ENCODE measurements around the gene LRBA.

Gene LRBA

DNA sequence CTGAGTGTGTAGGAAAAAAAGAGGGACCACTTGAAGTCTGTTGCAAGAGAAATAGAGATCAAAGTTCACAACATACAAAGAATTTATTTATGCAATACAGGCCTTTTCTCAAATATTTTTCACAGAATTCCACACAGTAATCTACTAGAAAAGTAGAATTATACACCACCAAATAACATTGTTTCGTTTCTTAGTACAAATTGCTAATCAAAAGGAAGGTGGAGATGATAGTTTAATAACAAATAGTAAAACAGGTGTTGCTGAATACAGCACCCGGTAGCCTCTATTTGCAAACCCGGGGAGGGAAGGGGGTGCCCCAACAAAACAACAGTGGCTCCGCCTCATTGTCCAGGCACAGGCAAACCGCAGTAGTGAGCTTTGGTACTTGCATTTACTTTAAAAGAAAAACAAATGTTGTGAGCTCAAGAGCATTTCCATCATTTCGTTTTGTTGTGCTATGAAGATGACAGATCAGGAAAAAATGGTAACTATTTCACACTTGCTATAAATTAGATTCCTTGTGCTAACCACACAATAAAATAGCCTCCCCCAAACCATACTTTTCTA lies 750.4 kb downstream of the LRBA start:
- no peak for DNase-seq (ENCODE audit: low read depth)

DNA sequence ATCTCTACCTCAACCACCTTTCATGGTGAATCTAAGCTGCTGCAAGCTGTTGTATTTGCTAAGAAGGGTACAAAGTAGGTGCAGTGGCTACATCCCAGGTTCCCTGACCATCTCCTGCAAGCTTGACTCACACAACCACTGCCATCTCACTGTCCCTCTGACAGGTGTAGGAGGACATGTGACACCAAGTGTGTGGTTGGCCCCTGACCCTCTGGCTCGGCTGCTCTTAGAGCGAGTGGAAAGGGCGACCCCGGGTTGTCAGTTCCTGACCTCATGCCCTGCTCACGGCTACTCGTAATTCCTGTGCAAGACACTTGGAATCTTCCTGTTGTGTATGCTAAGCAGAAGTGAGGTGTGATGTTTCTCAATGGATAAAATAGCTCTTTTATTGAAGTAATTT lies 752.5 kb downstream of the LRBA start:
- no peak for DNase-seq (ENCODE audit: low read depth)

DNA sequence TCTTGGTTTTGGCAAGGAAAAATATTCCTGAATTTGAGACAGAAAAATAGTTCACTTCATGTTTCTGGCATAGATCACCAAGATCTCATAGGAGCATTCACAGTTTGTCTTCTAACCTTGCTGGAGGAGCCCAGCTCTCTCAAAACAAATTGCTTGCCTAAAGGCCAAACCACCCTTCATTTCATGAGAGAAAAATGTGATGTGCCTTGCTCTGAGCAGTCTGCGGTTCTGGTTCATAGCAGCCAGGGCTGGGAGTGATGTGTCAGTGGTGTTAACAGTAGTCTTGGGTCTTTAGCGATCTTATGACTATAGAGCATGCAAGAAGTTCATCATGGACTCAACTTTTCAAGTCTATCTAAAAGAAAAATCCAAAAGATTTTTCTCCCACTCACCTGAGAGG lies 753.5 kb downstream of the LRBA start:
- DNase-seq (ENCODE audit: low read depth), result no peak

DNA sequence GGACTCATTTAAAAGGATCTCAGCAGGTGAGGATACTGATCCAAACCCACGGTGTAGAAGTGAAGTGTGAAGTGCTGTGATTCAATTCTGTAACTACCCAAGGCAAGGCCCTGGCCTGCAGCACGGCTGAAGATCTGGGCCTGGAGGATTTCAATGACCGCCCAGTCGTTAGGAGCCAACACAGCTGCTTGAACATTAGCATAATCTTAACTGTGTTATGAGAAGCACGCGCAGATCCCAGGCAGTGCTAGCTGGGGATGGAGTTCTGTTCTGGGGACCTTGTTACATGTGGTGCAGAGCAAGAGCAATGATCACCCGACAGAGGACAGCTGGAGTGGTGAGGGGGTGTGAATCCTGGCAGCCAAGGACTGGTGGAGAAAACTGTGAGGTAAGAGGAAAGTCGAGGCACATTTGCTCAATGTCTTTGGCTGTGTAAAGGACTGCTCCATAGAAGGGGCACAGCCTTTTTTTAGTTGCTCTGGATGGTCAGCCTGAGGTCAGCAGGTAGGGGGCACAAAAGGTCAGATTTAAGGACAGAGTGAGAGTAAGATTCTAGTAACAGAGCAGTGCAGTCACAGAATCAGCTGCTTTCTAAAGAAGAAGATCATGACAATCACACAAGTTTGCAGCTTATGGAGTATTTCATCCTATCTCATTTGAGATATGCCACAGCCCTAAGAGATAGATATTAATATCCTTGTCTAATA lies 755.1 kb downstream of the LRBA start:
- DNase-seq (ENCODE audit: low read depth), result no peak

DNA sequence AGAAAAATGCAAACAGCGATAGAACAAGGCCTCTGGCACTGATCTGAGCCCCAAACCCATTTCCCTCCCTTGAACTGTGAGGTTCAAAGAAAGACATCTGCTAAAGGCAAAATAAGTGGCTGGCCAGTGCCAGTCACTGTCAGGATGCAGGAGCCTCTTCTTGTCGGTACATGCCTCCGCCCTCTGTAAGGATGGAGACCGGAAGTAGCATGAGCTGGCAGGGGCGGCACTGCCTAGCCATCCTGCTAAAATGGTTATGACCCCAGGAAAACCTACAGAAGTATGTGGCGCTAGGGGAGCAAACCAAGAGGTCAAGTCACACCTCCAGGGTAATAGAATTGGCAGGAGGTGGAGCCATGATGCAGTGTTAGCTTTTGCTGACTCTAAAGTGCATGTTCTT lies 756.5 kb downstream of the LRBA start:
- DNase-seq (ENCODE audit: low read depth), result no peak

DNA sequence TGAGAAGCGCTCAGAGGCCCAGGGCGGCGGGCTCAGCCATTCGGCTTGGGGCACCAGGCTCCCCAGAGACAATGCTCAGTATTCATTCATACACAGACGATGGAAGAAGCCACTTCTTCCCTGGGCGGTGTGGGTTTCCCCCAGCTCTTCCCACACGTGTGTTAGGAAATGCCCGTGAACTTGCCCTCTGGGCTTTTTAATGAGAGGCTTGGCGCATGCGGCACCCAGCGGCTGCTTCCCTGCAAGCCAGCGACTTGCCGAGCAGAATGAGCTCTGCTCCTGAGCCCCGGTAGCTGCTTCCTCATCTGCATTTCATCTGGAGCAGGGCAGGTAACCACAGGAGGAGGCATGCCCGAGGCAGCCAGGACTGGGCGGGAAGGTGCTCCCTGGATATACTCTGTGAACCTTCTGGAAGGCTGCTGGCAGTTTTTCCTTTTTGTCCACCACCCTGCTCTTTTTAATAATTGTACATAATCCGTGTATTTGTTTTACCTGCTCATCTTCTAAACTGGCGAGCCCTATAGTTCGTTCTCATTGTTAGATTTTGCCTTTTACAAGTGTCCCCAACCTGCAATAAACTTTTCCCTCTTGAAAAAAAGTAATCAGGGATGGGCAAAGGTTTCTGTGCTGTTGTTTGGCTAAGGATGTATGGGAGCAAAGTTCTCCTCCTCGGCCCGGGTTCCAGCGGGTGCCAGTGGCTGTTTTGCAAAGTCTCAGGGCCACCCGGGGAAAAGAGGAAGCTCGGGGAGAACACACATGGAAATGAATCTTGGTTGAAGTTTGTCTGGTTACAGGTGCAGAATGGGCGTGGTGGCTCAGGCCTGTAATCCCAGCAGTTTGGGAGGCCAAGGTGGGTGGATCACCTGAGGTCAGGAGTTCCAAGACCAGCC lies 758.0 kb downstream of the LRBA start:
- DNase-seq (ENCODE audit: low read depth), result no peak

DNA sequence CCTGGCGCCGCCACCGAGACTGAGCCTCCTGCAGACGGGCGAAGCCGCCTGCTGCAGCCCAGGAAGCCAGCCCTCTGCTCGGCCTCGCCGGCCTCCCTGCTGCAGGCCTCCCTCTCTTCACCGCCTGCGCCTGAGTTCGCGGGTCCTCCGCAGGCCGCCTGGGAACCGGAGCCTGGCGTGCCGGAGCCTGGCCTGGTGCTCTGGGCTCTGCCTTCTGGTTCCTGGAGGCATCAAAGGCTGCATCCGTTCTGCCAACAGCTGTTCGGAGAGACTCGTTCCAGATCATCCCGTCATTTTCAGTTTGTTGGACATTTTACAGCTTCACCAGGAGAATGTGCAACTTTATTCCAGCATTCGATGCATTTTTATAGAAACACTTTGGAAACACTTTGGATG lies 758.9 kb downstream of the LRBA start:
- DNase-seq (ENCODE audit: low read depth), result no peak

DNA sequence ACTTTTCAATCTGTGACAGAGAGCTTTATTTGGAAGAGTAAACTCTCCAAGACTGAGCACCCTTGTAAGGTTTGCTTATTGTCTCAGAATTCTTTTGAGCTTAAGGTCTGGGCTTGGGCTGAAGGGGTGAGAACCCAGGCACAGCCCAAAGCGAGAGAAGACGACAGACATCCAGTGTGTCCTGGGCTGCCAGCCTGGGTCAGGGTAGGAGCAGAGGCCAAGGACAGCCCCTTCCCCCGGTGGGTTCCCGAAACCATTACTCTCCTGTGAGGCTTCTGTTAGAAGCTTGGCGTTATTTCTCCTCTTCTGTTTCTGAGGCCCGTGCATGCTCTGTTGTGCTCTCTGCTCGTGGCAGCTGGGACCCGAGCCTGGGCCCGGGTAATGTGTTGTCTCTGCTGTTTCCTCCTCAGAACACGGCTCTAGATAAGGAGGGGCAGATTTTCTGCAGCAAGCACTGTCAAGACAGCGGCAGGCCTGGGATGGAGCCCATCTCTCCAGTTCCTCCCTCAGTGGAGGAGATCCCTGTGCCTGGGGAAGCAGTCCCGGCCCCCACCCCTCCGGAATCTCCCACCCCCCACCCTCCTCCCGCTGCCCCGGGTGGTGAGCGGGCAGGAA lies 759.4 kb downstream of the LRBA start:
- no peak for DNase-seq (ENCODE audit: low read depth)

DNA sequence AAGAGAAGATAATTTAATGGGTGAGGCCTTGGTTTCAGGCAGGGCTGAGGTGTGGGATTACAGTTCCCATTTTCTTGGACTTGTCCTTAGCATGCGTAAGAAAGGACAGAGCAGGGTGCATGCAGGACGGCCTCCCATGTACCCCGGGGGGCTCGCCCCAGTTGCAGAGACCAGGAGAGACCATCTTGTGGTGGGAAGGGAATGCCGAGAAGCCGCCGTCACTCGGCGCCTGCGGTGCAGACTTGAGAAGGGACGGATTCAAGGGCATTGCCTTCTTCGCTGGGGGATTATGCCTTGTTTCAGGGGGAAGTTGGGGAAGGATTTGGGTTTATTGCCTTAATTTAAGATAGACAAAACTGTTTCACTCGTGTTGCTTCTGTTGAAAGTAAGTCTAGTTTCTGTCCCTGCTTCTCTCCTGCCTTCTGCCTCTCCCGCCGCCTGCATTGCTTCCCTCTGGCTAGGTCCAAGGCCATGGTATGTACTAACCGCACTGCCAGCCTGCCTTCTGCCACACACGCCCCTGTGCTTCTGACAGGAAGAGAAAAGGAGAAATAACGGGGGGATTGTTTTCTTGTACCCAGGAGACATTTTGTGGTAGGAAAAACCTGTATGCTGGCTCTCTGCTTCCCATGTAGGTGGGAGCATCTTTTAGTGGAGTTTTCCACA lies 761.0 kb downstream of the LRBA start:
- DNase-seq (ENCODE audit: low read depth), result no peak

DNA sequence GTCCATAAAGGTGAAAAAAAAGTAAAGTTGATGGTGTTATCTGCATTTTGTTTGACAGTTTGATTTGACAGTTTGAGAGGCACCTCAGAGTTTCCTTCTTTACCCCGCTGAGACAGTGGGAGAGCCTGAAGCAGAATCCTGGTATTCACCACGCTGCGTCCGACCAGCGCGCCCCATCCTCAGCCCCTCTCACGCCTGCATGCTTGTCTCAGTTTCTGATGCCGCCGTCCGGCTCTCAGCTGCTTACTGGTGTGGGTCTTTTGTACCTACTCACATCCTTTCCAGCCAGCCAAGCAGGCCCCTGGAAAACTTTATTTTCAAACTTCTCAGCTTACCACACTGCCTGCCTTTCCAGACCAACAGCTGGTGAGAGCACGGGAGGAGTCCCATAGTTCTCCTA lies 761.7 kb downstream of the LRBA start:
- DNase-seq (ENCODE audit: low read depth), result no peak

DNA sequence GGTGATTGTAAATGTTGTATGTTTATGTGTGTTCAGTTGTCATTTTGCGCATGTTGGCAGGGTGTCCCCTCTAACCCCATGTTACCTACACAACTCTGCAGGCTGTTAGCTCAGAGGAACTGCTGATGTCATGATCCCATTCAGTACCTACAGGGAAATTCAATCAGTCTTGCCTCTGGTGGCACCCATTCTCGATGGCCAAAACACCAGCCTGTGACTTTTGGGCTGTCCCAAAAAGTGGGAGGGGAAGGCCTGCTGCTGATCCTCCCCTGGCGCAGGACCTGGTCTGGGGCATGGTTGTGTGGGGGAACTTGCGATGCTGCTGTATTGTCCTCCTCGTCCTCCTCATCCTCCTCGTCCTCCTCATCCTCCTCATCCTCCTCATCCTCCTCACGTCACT lies 762.3 kb downstream of the LRBA start:
- DNase-seq (ENCODE audit: low read depth), result no peak

DNA sequence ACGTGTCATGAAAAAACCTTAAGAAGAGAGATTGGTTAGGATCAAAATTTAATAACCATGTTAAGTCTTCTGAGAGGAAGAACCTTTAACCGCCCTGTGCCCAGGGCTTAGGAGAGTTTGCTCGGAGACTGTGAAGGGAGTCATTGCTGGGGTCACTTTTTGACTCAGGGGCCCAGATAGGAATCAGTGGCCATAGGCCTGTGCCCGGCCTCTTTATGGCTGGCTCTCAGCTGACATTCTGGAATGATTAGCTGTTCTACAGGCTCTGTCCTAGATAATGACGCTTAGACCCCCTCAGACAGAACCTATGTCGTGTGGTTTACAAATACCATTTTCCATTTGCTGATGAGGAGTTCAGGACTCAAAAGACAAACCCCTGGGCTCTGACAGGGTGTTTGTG lies 762.8 kb downstream of the LRBA start:
- no peak for DNase-seq (ENCODE audit: low read depth)

DNA sequence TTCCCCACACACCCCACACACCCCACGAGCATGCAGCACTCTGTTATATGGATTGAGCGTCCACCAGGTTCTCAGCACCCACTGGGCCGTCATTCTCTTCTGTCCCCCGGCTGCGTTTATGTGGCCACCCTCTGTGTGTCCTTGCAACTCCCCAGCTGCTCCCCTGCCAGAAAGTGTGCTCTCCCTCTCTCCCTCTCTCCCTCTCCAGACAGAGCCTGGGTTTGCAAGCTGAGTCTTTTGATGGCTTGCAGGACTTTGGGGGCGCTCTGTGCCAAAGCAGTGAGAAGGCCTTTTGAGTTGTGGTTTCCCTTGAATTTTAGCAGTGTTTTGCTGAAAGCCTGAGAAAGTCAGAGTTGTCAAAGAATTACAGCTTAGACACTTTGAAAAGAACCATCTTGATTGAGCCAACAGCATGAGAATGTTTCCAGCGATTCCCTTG lies 763.3 kb downstream of the LRBA start:
- DNase-seq (ENCODE audit: low read depth), result no peak

DNA sequence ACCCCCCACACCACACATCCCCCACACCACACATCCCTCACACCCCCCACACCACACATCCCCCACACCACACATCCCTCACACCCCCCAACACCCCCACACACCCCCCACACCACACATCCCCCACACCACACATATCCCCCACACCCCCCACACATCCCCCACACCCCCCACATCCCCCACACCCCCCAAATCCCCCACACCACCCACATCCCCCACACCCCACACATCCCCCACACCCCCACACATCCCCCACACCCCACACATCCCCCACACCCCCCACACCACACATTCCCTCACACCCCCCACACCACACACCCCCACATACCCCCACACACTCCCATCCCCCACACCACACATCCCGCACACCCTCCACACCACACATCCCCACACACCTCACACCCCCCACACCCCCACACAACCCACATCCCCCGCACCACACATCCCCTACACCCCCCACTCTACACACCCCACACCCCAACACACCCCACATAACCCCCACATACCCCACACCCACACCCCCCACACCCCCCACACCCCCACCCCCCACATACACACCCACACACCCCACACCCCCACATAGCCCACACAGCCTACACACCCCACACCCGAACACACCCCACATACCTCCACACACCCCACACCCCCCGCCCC lies 764.0 kb downstream of the LRBA start:
- no peak for DNase-seq (ENCODE audit: low read depth)

DNA sequence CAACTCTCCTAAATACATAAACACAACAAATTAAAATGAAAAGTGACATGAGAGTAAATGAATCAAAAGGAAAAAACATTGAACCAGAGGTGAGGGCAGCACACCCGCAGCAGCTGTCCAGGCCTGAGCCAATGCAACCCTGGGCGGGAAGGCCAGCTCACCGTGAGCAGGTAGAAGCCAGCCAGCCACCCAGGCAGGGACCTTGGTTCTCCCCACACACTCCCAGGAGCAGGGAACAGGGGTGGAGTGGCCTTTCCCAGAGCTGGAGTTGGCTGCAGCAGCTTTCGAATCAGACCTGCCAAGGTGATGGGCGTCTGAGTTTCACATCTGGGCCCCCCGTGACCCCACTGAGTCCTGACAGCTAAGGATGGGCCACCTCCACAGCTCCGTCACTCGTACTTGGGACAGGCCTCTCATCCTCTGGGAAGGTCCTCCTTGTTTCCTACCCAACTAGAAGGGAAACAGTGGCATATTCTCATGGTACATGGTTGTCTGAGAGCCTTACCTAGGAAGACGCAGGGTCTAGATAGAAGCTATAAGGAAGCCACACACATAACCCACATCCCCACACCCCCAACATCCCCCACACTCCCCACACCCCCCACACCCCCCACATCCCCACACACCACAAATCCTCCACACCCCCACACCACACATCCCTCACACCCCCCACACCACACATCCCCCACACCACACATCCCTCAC lies 764.6 kb downstream of the LRBA start:
- DNase-seq (ENCODE audit: low read depth), result no peak

DNA sequence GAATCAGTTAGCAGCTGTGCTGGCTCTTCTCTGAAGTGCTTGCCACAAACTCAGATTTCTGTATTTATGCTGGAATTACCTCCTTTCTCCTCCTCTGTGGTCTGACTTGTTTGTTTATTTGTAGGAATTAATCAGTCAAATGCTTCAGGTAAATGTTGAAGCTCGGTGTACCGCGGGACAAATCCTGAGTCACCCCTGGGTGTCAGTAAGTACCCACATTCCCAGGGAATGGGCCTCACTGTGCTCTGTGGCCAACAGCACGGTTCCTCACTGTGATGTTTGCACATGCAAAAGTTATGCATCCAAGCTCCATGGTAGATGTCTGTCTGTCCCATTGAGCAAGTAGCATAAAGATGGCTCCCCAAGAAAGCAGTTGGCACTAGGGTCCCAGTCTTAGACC lies 766.9 kb downstream of the LRBA start:
- no peak for DNase-seq (ENCODE audit: low read depth)

DNA sequence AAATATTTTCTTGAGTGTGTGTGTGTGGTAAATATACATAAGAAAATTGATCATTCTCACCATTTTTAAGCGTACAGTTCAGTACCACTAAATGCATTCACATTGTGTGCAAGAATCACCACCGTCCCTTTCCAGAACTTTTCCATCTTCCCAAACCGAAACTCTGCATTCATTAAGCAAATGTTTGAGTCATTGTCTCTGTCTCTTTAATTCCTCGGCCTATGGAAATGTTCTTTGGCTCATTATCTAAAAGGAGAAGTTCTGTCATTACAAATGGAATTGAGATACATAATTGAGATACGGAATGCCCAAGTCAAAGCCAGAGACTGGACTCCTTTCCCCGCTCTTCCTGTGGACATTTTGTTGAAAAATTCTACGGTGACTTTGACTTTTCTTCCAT lies 767.9 kb downstream of the LRBA start:
- DNase-seq (ENCODE audit: low read depth), result no peak

DNA sequence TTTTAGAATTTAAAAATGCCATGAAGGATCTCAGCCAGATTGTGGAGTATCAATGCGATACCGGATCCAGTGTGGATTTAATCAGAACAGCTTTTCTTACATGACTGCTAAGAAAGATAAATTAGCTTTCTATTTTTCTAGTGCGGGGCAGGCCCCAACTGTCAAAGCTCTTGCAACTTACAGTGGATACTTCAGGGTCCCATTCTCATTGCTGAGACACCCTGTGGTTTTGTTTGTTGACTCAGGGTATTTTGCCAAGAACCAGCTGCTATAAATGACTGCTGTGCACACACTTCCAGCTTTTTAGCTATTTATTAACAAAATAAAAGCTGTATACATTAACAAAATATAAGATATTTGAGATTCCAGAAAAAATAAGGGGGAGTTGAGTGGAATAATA lies 770.5 kb downstream of the LRBA start:
- no peak for DNase-seq (ENCODE audit: low read depth)

DNA sequence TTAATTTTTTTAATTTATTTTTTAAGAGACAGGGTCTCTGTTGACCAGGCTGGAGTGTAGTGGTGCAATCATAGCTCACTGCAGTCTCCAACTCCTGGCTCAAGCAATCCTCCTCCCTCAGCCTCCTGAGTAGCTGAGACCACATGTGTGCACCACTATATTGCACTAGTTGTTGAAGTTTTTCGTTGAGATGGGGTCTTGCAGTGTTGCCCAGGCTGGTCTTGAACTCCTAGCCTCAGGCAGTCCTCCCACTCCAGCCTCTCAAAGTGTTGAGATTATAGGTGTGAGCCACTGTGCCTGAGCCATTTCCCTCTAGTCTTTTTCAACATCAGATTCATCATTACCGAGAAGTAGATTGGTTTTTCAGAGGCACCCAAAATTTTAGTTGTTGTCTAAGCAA lies 771.2 kb downstream of the LRBA start:
- no peak for DNase-seq (ENCODE audit: low read depth)

DNA sequence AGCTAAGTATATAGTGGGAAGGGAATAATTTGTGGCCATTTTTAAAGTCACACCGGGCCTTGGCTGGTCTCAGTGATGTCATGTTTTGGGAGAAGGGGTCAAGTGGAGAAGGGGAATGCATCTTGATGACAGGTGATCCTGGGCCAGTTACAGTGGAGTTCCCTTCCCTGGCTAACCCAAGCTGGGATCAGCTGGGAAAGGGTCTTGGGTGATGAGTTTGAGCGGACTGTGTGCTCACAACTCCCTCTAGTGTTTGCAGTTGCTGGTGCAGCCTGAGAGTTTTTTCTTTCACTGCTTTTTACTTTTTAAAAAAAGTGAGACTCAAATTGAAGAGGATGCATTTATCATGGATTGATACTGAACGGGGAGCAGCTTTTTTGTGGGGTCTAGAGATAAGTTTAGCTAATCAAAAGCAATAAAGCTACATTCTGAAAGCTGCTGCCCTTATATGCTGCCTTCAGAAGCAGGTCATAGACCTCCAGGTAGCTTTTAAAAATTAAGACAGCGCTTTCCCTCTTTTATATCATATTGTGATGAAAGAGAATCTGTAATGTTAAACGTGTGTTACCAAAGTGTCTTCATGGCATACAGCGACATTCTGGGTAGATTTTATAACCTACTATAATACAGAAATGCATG lies 772.1 kb downstream of the LRBA start:
- DNase-seq (ENCODE audit: low read depth), result no peak

DNA sequence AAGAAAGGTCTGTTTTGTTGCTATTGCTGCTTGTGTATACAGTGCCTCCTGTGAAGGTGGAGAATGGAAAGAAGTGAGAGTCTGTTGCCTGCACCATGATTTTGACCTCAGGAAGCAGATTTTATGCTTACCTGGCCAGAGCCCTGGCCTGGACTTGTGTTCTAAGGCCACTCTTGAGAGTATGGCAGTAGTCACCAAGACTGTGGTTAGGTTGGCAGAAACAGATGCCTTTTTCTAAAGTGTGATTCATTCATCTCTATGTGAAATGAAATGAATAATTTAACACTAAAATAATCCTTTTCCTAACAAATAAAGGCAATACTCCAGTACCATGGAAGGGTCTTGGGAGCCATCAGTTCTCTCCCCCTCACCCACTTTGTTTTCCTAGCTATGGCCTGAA lies 775.1 kb downstream of the LRBA start:
- DNase-seq (ENCODE audit: low read depth), result no peak

All from activated gamma-delta T cell treated with anti-CD3 and anti-CD28 coated beads, Interleukin-2, amount 50 U/mL, for 16 hours (primary cell).